SU-DHL-6 (cell line): Measurements from ENCODE around the gene FAM13C.

Source experiments
- EZH2phosphoT487 ChIP-seq: fragments of 200-600 bp; sonication (generic), shearing (Covaris generic); conservative IDR thresholded peaks from 2 replicates; pipeline ENCODE4 v1.6.1; 2018; ENCODE audit warnings: mild to moderate bottlenecking, antibody characterized with exemption, low read length, moderate library complexity, mixed read lengths
- TF ChIP-seq, protein P1 (sequence below): fragments of 200-600 bp; sonication (generic); IDR thresholded peaks from one replicate; pipeline ENCODE4 v1.5.1; 2017; ENCODE audit warnings: antibody characterized with exemption, mild to moderate bottlenecking, low read length, moderate library complexity; ENCODE audit not compliant: insufficient read depth, poor library complexity, severe bottlenecking

DNA sequence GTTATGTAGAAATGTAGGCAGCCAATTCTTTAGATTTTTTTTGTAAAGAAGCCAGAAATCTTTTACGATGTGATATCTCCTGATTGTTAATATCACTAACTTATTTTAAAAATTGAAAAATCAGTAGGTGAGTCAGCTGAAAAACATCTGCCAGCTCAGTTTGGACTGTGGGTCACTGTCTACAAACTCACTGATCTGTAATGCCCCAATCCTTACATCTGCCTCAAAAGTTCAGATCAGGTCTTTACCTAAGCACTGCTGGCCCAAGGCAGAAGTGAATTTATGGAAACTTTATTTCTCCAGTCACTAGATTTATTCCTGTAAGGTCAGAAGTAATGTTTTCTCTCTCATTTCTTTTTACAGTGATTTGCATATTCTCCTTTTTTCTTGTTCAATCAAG lies 31.0 kb upstream of the FAM13C start:
- TF ChIP-seq, protein P1, sequence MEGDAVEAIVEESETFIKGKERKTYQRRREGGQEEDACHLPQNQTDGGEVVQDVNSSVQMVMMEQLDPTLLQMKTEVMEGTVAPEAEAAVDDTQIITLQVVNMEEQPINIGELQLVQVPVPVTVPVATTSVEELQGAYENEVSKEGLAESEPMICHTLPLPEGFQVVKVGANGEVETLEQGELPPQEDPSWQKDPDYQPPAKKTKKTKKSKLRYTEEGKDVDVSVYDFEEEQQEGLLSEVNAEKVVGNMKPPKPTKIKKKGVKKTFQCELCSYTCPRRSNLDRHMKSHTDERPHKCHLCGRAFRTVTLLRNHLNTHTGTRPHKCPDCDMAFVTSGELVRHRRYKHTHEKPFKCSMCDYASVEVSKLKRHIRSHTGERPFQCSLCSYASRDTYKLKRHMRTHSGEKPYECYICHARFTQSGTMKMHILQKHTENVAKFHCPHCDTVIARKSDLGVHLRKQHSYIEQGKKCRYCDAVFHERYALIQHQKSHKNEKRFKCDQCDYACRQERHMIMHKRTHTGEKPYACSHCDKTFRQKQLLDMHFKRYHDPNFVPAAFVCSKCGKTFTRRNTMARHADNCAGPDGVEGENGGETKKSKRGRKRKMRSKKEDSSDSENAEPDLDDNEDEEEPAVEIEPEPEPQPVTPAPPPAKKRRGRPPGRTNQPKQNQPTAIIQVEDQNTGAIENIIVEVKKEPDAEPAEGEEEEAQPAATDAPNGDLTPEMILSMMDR = no peak
- TF ChIP-seq EZH2phosphoT487 = no peak
